ENCODE measurements around the gene C20orf173. TPM values are rescaled to one million over a fixed set of nuclear protein-coding genes. Genes with fewer than 3 reads are reported as not detected.
A peak's percentile ranks its signal among the peaks of the same experiment; 100 is the strongest.

Gene C20orf173
- total RNA-seq, 4 donors from 2014 or later = not detected

DNA sequence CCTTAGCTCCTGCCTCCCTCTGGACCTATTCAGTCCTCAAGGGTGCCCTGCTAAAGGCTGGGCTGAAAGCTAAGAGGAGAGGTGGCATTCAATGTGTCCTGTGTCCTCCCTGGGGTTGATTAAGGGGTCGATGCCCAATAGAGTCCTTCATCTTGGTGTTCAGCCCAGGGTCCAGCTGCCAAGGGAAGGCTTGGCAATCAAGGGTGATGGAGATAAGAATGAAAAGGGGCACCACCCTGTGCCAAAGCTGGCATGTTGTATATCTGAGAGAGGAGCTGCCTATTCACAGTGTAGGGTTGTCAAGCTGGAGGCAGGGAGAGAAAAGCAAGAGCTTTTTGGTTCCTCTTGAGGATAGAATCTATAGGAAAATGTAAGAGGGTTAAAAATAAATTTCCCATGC lies 12.3 kb downstream of the C20orf173 start:
- WGBS = 65% methylated on average over 1 of the region's 1 CpG
- TF ChIP-seq, protein P1, sequence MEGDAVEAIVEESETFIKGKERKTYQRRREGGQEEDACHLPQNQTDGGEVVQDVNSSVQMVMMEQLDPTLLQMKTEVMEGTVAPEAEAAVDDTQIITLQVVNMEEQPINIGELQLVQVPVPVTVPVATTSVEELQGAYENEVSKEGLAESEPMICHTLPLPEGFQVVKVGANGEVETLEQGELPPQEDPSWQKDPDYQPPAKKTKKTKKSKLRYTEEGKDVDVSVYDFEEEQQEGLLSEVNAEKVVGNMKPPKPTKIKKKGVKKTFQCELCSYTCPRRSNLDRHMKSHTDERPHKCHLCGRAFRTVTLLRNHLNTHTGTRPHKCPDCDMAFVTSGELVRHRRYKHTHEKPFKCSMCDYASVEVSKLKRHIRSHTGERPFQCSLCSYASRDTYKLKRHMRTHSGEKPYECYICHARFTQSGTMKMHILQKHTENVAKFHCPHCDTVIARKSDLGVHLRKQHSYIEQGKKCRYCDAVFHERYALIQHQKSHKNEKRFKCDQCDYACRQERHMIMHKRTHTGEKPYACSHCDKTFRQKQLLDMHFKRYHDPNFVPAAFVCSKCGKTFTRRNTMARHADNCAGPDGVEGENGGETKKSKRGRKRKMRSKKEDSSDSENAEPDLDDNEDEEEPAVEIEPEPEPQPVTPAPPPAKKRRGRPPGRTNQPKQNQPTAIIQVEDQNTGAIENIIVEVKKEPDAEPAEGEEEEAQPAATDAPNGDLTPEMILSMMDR (IDR thresholded peaks at IDR 0.05) = no peak
- TF ChIP-seq POLR2AphosphoS5 (IDR thresholded peaks at IDR 0.05) (no peak), POLR2A (IDR thresholded peaks at IDR 0.05) (no peak), EP300 (IDR thresholded peaks at IDR 0.05) (no peak)
- H3K27ac ChIP-seq = no peak overlapping the region
- peaks cover 30% of the 10 kb centered on the region for H3K36me3 ChIP-seq
- no peak for DNase-seq (ENCODE audit: low spot score in 2 of 2)
- H3K4me1 ChIP-seq = no peaks in the 10 kb centered on the region
- no peaks in the 10 kb centered on the region for H3K9me3 ChIP-seq
- no peaks in the 10 kb centered on the region for H3K27me3 ChIP-seq
- no peak overlapping the region for H3K4me3 ChIP-seq

DNA sequence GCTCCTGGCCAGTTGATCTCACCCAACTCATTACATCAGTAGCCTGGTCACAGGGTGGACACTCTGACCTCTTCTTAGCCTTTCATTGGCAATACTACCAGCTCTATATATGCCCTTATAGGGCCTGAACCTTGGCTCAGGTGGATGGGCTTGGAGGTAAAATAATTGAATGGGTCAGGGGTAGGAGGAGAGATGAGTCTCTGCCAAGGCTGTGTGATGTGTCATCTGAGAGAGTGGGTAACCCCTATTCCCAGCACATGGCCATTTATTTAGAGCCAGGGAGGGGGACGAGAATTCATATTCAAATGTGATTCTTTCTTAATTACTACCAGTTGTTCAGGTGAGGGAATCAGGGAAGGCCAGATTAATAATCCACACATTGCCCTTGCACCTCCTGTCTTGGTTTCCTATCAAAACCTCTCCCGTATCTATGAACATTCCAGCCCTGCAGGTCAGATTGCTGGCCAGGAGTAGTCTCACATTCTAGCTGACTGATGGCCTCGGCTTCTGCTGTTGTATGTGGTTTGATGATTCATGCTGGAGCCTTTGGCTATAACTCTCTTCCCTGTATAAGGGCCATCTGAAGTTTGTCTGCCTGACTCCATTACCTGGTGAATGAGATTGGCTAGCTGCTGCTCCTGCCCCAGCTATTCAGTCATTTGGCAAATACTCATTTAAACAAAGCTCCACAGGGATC lies 13.4 kb downstream of the C20orf173 start:
- H3K4me1 ChIP-seq = no peaks in the 10 kb centered on the region
- no peaks in the 10 kb centered on the region for H3K27me3 ChIP-seq
- no peak for TF ChIP-seq EP300 (IDR thresholded peaks at IDR 0.05)
- TF ChIP-seq POLR2A (IDR thresholded peaks at IDR 0.05) = no peak
- TF ChIP-seq POLR2AphosphoS5 (IDR thresholded peaks at IDR 0.05) = no peak
- TF ChIP-seq, protein P1 (IDR thresholded peaks at IDR 0.05) = no peak
- no peaks in the 10 kb centered on the region for H3K9me3 ChIP-seq
- no peak overlapping the region for H3K27ac ChIP-seq
- peaks cover 39% of the 10 kb centered on the region for H3K36me3 ChIP-seq
- no peak overlapping the region for H3K4me3 ChIP-seq
- WGBS = 61% methylated on average over 3 of the region's 3 CpGs
- DNase-seq (ENCODE audit: low spot score in 2 of 2) = no peak

DNA sequence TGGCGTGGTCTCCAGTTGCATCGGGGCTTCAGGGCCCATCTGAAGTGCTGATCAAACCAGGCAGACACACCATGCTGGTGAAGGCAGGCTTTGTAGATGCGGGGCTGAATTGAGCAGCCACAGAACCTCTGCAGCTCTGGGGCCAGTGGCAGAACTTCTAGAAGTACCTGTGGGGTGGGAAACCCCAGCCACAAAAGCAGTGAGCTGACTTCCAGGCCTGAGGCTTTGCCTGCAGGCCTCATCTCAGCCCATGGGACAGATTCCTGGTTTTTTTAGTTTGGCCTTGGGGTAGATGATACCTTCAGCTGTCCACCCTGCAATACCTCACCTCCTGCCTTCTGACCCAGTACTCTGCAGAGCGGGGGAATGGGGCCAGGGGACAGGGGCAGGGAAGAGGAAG lies 14.1 kb downstream of the C20orf173 start:
- no peak overlapping the region for H3K27ac ChIP-seq
- no peaks in the 10 kb centered on the region for H3K4me1 ChIP-seq
- no peaks in the 10 kb centered on the region for H3K27me3 ChIP-seq
- peaks cover 46% of the 10 kb centered on the region for H3K36me3 ChIP-seq
- no peaks in the 10 kb centered on the region for H3K9me3 ChIP-seq
- TF ChIP-seq POLR2A (IDR thresholded peaks at IDR 0.05) (no peak), EP300 (IDR thresholded peaks at IDR 0.05) (no peak), POLR2AphosphoS5 (IDR thresholded peaks at IDR 0.05) (no peak)
- TF ChIP-seq, protein P1 (IDR thresholded peaks at IDR 0.05) = no peak
- H3K4me3 ChIP-seq = no peak overlapping the region
- WGBS = 97% methylated on average over 3 of the region's 4 CpGs
- no peak for DNase-seq (ENCODE audit: low spot score in 2 of 2)

DNA sequence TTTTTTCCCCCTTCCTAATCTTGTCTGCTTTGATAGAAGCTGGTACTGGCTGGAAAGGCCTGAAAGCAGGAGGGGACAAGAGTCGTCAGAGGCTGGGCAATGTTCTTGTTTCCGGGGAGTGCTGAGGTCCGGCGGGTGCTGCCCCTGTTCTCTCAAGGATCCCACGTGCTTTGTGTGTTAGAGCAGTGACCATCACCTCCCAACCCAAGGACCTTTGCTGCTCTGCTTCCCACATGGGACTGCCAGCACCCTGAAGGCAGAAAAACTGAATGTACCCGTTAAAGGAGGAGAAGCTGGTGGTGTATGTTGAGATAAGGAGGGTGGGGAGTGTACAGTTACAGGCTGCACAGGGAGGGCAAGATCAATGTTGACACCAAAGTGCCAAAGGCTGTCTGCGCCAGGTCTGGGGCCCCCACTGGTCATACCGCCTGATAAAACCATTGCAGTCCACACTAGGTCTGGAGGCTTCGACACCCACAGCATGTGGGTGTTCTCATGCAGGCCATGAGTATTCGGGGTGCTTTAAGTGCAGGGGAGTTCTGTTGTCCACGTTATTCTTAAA lies 15.0 kb downstream of the C20orf173 start:
- TF ChIP-seq POLR2A (IDR thresholded peaks at IDR 0.05) (no peak), EP300 (IDR thresholded peaks at IDR 0.05) (no peak), POLR2AphosphoS5 (IDR thresholded peaks at IDR 0.05) (no peak)
- TF ChIP-seq, protein P1 (IDR thresholded peaks at IDR 0.05) = no peak
- Histone ChIP-seq H3K36me3 (peaks cover 55% of the 10 kb centered on the region), H3K9me3 (no peaks in the 10 kb centered on the region), H3K27me3 (no peaks in the 10 kb centered on the region), H3K4me1 (no peaks in the 10 kb centered on the region), H3K4me3 (no peak overlapping the region), H3K27ac (no peak overlapping the region)
- WGBS = 85% methylated on average over 10 of the region's 11 CpGs
- DNase-seq (ENCODE audit: low spot score in 2 of 2) = no peak

DNA sequence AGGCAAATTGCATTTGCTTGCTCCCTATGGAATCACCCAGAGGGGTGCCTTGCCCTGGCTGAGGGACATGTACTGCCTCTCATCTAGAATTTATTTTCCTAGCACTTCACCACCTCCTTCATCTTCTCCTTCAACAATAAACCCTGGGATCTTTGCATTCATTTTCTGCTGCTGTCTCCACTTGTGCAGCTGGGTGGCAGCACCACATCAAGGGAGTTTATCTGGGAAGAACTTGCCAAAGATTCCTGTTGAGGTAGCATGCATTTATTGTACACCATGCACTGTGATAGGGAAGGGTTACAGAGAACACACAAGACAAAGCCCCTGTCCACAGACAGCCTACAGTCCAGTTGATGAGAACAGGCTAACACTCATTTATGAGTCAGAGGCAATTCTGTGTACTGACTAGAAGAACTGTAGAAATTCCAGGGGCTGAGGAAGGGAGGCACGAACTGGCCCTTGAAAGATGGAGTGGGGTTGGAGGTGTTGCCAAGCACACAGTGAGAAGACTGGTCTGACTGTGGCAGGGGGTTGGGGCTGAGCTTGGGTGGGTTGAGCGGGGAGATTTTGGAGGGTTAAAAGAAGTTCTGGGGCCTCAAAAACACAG lies 17.5 kb downstream of the C20orf173 start:
- TF ChIP-seq EP300 (IDR thresholded peaks at IDR 0.05) (no peak), POLR2AphosphoS5 (IDR thresholded peaks at IDR 0.05) (no peak), POLR2A (IDR thresholded peaks at IDR 0.05) (no peak)
- TF ChIP-seq, protein P1 (IDR thresholded peaks at IDR 0.05) = peak in 1 of 2 donors; percentile 50
- Histone ChIP-seq H3K36me3 (peaks cover 80% of the 10 kb centered on the region), H3K27me3 (no peaks in the 10 kb centered on the region), H3K4me1 (no peaks in the 10 kb centered on the region), H3K9me3 (no peaks in the 10 kb centered on the region), H3K4me3 (no peak overlapping the region), H3K27ac (no peak overlapping the region)
- DNase-seq (ENCODE audit: low spot score in 2 of 2) = no peak
- WGBS = 86% methylated on average over 2 of the region's 2 CpGs
